Brain microvascular endothelial cell (primary cell): ENCODE results near the gene SLC25A30.
"Not testable (repeated sequence)": the region's sequence is repeated elsewhere in the genome, so short reads cannot be mapped to it uniquely, and the experiment has no call there.

Experiments used
- DNase-seq: peaks from one replicate; pipeline ENCODE4 v3.0.0-alpha.2; 2020
- H3K27ac ChIP-seq: fragments of 250-450 bp; sonication (Bioruptor Pico); 2 replicates; pipeline ENCODE4 v1.5.1; 2020; ENCODE audit warnings: mild to moderate bottlenecking, moderate library complexity
- H3K27me3 ChIP-seq: fragments of 250-450 bp; sonication (Bioruptor Pico); replicated peaks from 2 replicates; pipeline ENCODE4 v1.5.1; 2020; ENCODE audit warnings: mild to moderate bottlenecking
- H3K36me3 ChIP-seq: fragments of 250-450 bp; sonication (Bioruptor Pico); replicated peaks from 2 replicates; pipeline ENCODE4 v1.5.1; 2020; ENCODE audit warnings: mild to moderate bottlenecking
- H3K4me3 ChIP-seq: 2 replicates; pipeline ENCODE4 v1.5.1; 2011; ENCODE audit warnings: low read depth, mild to moderate bottlenecking, control low read depth, low read length, moderate library complexity
- in situ Hi-C: cut with HindIII; loops from 2 replicates; pipeline ENCODE4 v1.10.0; 2017; ENCODE audit warnings: low sequenced_read_pairs, low pct_ligation_motif_present
- TF ChIP-seq, protein P1 (sequence below): IDR thresholded peaks from 2 replicates; pipeline ENCODE4 v1.5.1; 2011; ENCODE audit warnings: low read depth, mild to moderate bottlenecking, moderate library complexity, low read length, control low read depth, inconsistent platforms; ENCODE audit errors: missing control alignments

SLC25A30 gene

DNA sequence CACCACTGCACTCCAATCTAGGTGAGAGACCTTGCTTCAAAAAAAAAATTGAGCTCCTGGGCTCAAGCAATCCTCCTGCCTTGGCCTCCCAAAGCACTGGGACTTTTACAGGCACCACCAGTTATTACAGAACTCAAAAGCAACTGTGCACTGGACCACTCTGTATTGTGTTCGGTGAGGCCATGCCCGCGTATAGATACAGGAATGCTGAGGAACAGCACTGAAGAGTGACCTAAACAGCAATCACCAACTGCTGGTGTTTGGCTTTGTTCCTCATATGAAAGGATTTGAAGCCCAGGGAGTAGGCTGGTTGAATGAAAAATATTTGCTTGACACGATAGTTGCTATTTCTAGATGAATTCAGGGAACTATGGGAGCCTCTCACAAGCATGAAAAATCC is 29.5 kb downstream of the SLC25A30 start:
- Histone ChIP-seq H3K27ac (no peak overlapping the region), H3K27me3 (no peaks in the 10 kb centered on the region), H3K36me3 (no peaks in the 10 kb centered on the region), H3K4me3 (no peak overlapping the region)
- in situ Hi-C loops: no loop called here
- no peak for DNase-seq
- TF ChIP-seq, protein P1, sequence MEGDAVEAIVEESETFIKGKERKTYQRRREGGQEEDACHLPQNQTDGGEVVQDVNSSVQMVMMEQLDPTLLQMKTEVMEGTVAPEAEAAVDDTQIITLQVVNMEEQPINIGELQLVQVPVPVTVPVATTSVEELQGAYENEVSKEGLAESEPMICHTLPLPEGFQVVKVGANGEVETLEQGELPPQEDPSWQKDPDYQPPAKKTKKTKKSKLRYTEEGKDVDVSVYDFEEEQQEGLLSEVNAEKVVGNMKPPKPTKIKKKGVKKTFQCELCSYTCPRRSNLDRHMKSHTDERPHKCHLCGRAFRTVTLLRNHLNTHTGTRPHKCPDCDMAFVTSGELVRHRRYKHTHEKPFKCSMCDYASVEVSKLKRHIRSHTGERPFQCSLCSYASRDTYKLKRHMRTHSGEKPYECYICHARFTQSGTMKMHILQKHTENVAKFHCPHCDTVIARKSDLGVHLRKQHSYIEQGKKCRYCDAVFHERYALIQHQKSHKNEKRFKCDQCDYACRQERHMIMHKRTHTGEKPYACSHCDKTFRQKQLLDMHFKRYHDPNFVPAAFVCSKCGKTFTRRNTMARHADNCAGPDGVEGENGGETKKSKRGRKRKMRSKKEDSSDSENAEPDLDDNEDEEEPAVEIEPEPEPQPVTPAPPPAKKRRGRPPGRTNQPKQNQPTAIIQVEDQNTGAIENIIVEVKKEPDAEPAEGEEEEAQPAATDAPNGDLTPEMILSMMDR: no peak

DNA sequence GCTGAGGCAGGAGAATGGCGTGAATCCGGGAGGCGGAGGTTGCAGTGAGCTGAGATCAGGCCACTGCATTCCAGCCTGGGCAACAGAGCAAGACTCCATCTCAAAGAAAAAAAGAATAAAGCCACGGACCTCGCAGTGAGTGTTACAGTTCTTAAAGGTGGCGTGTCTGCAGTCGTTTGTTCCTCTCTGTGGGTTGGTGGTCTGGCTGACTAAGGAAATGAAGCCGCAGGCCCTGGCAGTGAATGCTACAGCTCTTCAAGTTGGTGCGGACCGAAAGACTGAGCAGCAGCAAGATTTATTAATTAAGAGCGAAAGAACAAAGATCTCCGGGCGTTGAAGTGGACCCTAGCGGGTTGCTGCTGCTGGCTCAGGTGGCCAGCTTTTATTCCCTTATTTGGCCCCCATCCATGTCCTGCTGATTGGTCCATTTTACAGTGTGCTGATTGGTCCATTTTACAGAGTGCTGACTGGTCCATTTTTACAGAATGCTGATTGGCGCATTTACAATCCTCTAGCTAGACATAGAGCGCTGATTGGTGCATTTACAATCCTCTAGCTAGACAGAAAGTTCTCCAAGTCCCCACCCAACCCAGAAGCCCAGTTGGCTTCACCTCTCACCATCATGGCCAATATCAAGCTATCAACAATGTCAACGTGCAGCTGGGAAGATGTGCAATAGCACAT is 31.1 kb downstream of the SLC25A30 start:
- in situ Hi-C loops, DNase-seq, H3K27ac ChIP-seq, H3K36me3 ChIP-seq, H3K4me3 ChIP-seq, H3K27me3 ChIP-seq: not testable (repeated sequence)

DNA sequence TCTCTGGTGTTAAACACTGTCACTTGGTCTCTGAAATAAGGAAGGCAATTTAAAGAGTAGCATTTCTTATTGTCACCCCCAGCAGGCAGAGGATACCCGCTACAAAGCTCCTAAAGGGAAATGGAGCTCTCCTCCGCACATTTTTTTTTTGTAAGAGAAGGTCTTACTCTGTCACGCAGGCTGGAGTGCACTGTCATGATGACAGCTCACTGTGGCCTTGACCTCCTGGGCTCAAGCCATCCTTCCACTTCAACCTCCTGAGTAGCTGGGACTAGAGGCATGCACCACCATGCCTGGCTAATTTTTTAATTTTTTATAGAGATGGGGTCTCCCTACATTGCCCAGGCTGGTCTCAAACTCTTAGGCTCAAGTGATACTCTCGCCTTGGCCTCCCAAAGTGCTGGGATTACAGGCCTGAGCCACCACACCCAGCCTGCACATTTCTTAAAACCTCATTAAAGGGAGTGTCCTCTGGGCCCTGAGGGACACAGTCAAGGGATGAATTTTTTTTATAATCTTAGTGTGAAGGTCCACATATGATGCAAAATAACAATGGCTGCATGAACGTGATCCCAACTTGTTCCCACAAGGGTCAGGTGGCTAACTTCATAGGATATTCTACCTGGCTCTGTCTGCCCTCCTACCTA is 32.1 kb downstream of the SLC25A30 start:
- H3K27ac ChIP-seq: no peak overlapping the region
- no peaks in the 10 kb centered on the region for H3K27me3 ChIP-seq
- no peak overlapping the region for H3K4me3 ChIP-seq
- DNase-seq: no peak
- H3K36me3 ChIP-seq: no peaks in the 10 kb centered on the region
- in situ Hi-C loops: no loop called here
- TF ChIP-seq, protein P1: no peak

DNA sequence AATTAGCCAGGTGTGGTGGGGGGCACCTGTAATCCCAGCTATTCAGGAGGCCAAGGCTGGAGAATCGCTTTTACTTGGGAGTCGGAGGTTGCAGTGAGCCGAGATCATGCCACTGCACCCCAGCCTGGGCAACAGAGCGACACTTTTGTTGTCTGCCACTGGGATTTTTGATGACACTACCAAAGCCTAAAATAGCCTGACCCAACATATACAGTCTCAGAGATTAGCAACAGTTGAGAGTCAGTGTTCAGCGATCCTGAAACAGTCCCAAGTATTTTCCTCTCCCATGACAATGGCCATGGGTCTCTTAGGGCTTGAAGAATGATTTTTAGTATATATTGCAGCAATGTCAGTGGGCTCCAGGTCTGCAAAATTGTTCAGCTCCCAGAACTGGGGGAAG is 32.9 kb downstream of the SLC25A30 start:
- H3K4me3 ChIP-seq: no peak overlapping the region
- no peak overlapping the region for H3K27ac ChIP-seq
- in situ Hi-C loops: no loop called here
- H3K27me3 ChIP-seq: no peaks in the 10 kb centered on the region
- TF ChIP-seq, protein P1: no peak
- H3K36me3 ChIP-seq: no peaks in the 10 kb centered on the region
- no peak for DNase-seq

DNA sequence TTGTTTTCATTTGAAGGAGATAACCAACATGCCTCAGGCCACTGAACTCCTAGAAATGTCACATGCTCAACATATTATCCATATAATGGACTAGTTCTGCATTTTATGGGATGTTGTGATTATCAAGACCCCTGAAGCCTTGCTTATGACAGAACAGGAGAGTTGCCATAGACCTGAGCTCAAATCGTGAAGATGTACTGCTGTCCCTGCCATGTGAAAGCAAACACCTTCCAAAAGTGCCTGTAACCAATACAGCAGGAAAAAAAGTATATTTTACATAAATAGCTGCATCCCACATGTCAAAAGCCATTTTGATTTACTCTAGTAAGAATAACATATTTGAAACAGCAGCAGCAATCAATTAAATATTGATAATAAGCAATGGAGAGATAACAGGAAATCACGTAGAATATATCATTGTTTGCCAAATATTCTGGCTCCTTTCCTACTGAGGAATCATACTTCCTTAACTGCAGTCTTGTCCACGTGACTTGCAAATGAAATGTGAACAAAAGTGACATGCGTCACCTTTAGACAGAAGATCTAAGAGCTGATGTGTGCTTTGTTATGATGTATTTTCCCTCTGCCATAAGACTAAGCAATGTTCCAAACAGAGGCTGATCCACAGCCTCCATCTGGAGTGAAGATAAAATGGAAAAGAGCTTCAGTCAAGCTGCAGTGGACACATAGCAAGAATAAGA is 33.5 kb downstream of the SLC25A30 start:
- in situ Hi-C loops: no loop called here
- DNase-seq: no peak
- Histone ChIP-seq H3K27me3 (no peaks in the 10 kb centered on the region), H3K36me3 (no peaks in the 10 kb centered on the region), H3K27ac (no peak overlapping the region), H3K4me3 (no peak overlapping the region)
- TF ChIP-seq, protein P1: no peak

DNA sequence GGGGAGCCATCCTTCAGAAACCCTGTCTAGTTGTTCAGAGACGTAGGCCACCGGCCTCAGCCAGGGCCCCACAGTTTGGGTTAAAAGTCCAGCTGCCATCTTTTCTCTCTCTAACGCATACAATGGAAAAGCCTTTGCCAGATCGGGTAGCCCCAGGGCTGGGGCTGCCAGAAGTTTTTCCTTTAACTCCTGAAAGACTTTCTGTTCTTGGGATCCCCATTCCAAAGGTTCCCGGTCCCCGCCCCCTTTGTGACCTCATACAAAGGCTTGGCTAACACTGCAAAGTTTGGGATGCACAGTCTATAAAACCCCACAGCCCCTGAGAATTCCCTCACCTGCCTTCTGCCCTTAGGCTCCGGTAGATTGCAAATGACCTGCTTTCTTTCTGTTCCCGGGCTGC is 35.4 kb downstream of the SLC25A30 start:
- H3K36me3 ChIP-seq, H3K27me3 ChIP-seq, H3K27ac ChIP-seq, DNase-seq, H3K4me3 ChIP-seq, in situ Hi-C loops: not testable (repeated sequence)
